Left renal cortex interstitium (tissue), 4 donors: Measurements from ENCODE around the gene VASN. TPM values are rescaled to one million over a fixed set of nuclear protein-coding genes. Genes with fewer than 3 reads are reported as not detected.
"Not testable (repeated sequence)": the region's sequence is repeated elsewhere in the genome, so short reads cannot be mapped to it uniquely, and the experiment has no call there.

ENCODE experiments used
- DNase-seq, 4 donors: peaks; one replicate each; pipeline ENCODE4 v3.0.0-alpha.2; 2013; ENCODE audit warnings: low read depth in 4 of 4, low spot score in 2 of 4, missing footprints in 1 of 4
- polyA plus RNA-seq, 4 donors: library from polyadenylated mRNA; unstranded; fragments of 120-200 nt; gene quantifications; one replicate each; pipeline ENCODE4 v1.2.1, GENCODE V29; 2013; ENCODE audit not compliant: insufficient read length in 4 of 4

VASN gene
- polyA plus RNA-seq, 4 donors, result 33.7 to 76.0 (median 60.9) TPM

DNA sequence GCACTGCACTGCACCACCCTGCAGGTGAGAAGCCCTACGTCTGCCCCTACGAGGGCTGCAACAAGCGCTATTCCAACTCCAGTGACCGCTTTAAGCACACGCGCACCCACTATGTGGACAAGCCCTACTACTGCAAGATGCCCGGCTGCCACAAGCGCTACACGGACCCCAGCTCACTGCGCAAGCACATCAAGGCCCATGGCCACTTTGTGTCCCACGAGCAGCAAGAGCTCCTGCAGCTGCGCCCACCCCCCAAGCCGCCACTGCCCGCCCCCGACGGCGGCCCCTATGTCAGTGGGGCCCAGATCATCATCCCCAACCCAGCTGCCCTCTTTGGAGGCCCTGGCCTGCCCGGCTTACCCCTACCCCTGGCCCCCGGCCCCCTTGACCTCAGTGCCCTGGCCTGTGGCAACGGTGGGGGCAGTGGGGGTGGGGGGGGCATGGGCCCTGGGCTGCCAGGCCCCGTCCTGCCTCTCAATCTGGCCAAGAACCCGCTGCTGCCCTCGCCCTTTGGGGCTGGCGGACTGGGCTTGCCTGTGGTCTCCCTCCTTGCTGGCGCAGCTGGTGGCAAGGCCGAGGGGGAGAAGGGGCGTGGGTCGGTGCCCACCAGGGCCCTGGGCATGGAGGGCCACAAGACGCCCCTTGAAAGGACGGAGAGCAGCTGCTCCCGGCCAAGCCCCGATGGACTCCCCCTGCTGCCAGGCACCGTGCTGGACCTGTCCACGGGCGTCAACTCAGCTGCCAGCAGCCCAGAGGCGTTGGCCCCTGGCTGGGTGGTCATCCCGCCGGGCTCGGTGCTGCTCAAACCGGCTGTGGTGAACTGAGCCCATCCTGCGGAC, 34.7 kb upstream of the VASN start:
- no peak for DNase-seq

DNA sequence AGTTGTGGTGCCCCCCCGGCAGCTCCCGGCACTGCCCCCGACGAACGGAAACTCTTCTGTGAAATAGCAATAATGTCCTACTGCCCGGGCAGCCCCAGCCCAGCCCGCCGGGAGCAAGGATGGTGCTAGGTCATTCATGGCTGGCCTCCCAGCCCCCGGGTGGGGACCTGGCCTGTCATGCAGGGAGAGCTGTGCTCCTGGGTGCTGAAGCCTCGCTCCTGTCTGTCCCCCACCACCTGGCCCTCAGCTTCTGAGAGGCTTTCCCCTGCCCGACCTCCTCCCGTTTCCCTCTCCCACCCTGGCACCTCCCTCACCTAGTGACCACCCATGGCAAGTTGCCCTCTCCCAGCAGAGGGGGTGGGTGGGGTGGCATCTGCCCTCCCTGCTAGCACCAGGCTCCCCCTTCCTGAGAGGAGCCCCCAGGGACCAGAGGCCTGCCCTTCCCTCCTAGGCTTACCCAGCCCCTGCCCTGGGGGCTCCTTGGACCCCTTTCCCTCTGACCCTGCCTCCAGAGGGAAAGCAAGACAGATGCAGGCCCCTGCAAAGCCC, 34.0 kb upstream of the VASN start:
- no peak for DNase-seq

DNA sequence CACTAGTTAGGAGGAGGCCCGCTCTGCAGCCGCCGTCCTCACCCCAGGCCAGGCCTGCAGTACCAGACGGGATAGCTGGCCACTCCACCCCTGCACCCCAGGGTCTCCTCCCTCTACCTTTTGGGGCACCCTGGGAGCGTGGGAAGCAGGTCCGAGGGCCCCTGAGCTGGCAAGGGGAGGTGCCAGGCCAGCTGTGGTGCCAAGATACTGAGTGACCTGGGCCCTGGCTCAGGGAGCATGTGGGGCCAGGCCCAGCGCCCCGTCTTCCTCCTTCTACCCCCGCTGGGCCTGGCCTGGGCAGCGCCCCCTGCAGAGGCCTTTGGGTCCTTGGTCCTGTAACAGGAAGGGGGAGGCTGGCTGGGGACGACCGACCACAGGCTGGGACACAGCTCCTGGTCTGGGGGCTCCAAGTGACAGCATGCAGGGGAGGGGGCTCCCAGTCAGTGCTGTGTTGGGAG, 33.5 kb upstream of the VASN start:
- DNase-seq, result no peak

DNA sequence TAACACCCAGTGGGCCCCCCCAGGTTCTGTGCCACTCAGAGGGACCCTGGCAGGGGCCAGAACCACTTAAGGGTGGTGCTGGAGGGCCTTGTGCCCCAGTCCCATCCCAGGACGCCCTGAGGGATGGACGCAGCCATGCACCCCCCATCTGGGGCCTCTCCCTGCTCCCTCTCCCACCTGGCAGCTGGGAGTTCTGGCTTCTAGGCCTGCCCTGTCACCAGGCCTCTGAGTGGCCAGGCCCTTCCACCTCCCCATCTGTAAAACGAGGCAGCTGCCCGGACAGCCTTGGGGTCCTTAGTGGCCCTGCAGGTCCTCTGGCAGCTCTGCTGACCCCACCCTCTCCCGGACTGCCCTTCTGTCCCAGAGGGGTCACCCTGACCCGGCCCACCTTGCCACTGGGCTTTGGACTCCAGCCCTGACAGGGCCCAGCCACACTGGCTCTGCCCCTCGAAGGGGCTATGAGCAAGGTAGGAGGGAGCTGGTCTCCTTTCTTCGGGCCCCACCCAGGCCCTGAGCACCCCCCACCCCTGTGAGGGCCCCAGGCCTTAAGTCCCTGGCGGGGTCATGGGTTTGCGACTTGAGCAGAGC, 32.8 kb upstream of the VASN start:
- no peak for DNase-seq

DNA sequence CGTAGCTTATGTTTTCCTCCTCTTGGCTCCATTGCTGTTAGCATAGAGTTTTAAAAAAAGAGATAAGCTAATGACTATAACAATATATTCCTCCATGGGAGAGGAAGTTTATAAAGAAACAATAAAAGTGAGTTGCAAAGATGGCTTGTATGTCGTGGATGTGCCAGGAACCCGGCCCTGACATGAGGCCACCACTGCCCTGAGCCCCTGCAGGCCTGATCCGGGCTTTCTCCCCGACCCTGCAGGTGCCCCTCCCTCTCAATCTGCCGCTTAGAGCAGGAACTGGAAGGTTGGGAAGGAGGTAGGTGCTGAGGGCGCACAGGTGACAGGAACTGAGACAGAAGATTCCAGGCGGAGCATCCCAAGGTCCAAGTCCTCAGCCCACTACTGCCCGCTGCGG, 32.2 kb upstream of the VASN start:
- no peak for DNase-seq

DNA sequence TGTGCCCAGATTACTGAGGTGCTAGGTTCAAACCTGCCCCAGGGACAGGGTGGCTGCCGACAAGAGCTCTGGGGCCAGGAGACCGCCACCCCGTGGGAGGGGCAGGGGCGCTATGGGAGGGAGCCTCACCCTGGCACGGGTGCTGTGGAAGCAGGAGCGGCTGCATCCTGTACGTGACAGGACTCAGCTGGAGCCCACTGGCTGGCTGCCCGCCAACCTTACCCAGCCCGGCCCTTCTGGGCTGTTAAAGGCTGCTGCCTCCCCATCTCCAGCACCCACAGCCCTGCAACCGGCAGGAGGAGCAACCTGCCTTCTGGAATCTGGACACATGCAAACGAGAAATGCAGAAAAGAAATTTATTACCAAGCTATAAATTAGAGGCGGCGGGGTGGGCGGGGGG, 31.7 kb upstream of the VASN start:
- no peak for DNase-seq

DNA sequence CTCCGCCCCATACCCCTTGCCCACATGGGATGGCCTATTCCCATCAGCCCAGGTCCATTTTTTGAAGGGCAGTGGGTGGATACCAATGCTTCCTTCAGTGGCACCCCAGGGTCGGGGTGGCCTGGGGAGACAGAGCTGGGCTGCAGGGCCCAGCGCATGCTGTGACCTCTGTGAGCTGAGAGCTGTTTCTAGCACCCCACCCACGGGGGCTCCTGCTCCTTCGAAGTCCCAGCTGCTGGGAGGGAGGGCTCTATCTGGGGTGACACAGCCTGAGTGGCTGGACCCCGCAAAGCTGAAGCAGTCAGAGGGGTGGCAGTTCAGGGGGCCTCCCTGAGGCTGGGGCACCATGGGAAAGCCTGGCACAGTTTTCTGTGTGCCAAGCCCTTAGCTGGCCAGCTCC, 31.2 kb upstream of the VASN start:
- no peak for DNase-seq

DNA sequence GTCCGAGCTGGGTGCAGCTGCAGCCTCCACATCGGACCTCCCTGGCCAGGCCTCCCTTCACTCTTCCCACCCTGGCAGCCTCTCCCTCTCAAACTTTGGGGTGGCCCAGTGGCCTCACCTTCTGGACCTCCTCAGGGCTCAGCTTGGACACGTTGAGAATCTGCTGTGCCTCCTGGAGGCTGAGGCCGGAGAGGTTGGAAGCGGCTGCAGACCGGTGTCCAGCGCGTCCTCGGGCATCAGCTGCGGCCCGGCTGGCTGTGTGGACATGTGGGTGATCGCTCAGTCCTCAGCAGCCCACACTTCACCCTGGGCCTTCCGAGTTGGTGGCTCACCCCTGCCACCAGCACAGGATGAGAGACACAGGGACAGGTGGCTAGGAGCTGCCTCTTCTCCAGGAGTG, 30.4 kb upstream of the VASN start:
- no peak for DNase-seq

DNA sequence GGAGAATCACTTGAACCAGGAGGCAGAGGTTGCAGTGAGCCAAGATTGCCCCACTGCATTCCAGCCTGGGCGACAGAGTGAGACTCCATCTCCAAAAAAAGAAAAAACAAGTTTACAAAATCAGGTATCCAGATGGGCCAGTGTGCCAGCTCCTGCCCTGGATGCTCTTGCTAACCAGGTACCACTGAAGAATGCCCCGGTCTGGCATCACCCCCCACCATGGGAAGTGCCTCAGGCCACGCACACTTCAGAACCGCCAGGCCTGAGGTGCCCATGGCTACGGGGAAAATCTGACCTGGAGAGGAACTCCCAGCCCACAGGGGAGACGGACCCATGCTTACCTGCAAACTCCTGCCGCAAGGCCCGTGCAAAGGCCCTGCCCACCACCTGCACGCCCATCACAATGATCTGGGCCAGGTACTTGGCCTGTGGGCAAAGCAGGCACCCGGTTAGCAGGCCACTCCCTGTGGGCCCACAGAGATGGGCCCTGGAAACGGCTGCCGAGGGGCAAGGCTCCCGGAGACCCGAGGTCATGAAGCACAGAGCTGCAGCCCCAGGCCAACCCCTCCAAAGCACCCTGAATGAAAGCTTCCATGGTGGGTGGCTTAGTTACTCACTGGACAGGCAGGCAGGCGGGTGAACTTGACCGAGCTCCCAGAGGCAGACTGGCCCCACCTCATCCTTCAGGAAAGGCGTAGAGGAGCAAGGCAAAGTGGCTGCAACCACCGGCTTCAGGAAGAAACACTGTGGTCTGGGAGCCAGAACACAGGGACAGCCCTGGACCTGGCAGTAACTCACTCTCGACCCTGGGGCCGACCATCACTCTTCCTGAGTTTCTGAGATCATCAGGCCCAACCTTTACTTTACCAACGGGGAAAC, 28.5 kb upstream of the VASN start:
- DNase-seq, result no peak

DNA sequence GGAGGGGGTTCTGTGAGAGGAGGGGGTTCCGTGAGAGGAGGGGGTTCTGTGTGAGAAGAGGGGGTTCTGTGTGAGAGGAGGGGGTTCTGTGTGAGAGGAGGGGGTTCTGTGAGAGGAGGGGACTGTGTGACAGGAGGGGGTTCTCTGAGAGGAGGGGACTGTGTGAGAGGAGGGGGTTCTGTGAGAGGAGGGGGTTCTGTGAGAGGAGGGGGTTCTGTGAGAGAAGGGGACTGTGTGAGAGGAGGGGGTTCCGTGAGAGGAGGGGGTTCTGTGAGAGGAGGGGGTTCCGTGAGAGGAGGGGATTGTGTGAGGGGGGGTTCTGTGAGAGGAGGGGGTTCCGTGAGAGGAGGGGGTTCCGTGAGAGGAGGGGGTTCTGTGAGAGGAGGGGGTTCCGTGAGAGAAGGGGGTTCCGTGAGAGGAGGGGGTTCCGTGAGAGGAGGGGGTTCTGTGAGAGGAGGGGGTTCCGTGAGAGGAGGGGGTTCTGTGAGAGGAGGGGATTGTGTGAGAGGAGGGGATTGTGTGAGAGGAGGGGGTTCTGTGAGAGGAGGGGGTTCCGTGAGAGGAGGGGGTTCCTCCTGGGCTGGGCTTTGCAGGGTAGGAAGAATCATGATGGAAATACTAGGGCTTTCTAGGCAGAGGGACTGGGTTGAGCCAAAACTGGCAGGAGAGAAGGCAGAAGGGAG, 27.2 kb upstream of the VASN start:
- not testable (repeated sequence) for DNase-seq

DNA sequence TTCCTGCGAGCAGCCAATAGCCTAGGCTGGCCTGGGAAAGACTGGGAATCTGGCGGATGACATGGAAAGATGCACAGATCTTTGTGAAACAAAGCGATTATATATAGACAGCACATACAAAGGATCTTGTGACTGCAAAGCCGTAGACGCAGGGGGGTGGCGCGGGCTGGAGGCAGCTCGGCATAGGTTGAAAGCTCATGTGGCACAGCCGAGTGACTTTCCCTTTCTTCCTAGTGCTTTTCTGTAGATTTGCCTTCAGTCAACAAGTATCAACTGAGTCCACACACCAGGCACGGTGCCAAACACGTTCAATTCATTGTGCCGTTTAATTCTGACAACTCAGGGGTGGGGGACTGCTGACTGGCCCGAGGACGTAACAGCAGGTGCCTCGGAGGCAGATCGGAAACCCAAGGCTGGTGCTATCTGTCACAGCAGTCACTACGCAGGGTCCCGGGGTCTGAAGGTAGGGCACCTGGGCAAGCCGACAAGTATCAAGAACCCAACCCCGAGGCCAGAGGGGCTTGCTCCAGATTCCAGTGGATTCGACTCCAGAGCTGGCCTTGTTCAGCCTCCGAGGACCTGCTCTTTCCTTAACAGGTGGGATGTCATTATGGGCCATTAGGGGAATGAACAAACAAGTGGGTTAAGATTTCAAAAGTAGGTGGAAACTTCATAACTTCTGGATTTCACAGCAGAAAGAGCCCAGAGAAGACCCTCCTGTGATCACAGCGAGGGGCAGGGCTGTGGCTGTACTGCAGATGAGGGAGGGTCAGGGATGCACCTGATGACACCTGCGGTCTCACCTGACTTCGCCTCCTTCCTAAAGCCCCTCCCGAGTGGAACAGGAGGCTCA, 26.4 kb upstream of the VASN start:
- no peak for DNase-seq

DNA sequence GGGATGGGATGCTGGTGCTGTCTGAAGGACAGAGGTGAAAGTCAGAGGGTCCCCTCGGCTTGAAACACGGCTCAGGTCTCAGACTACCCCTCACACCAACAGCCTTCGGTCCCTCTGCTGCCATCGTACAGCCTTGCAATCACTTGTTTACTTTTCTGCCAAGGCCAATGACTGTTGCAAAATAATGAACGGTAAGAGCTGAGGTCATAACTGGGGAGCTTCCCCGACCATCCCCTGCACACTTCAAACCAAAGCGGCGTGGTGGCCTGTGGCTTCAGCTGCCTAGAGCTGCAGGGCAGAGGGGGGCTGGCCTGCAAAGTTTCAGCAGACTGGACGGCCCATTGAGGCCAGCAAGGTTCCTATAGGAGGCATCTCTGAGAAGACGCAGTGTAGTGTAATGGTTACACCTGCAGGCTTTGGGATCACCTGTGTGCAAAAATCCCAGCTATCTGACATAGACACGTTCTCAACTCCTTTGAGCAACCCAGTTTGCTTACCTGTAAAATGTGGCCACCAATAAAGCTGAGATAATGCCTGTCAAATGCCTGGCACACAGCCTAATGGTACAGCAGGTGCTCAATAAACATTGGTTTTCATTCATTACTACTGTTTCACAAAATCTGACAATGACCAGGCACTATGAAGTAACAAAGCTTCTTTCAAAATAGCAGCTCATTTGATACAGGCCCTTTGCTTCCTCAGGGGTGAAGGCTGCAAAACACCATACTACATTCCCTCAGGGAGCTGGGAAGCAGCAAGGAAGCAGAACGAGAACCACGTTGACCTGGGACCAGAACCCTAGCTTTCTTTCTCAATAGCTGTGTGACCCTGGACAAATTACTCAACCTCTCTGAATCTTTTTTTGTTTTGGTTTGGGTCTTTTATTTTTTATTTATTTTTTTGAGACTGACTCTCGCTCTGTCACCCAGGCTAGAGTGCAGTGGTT, 25.5 kb upstream of the VASN start:
- no peak for DNase-seq

DNA sequence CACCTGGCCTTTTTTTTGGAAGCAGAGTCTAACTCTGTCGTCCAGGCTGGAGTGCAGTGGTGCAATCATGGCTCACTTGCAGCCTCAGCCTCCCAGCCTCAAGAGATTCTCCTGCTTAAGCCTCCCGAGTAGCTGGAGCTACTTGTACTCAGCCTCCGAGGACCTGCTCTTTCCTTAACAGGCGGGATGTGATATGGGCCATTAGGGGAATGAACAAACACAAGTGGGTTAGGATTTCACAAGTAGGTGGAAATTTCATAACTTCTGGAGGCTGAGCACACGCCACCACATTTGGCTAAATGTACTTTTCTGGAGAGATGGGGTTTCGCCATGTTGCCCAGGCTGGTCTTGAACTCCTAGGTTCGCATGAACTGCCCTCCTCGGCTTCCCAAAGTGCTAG, 24.6 kb upstream of the VASN start:
- DNase-seq, result no peak

DNA sequence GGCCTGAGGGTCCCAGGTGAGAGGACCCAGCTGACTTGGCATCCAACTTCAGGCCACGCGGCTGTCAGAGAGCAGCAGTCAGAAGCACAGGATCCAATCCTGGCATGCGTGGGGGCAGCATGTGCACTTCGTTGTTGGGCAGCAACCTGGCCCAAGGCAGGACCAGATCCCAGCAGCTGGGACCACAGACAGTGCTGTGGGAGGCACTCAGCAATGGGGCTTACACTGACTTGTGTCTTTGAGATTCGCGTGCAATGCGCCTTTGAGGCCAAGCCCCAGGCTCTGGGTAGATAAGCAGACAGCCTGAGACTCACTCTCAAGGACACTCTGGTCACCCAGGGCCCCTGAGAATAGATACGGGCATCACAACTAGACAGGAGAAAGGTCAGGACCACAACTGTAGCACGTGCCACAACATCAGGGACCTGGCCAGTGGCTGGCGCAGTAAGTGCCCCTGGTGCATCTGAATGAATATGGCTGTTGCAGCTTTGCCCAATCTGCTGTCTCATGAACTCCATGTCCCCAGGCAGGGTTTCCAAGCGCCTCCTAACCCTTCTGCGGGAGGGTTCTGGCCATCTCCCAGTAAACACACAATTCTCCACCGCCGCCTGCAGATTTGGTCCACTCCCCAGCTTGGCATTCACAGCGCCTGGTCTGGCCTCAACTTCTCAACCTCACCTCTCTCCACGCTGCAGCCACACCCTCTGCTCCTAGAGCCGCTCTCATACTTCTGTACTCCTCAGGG, 23.7 kb upstream of the VASN start:
- DNase-seq, result no peak

DNA sequence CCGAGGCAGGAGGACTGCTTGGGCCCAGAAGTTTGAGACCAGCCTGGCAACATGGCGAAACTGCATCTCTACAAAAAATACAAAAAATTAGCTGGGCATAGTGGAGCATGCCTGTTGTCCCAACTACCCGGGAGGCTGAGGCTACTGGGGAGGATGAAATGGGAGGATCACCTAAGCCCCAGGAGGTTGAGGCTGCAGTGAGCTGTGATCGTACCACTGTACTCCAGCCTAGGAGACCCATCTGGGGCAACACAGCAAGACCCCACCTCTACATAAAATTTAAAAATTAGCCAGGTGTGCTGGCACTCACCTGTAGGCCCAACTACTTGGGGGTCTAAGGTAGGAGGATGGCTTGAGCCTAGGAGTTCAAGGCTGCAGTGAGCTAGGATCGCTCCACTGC, 22.3 kb upstream of the VASN start:
- DNase-seq, result no peak

DNA sequence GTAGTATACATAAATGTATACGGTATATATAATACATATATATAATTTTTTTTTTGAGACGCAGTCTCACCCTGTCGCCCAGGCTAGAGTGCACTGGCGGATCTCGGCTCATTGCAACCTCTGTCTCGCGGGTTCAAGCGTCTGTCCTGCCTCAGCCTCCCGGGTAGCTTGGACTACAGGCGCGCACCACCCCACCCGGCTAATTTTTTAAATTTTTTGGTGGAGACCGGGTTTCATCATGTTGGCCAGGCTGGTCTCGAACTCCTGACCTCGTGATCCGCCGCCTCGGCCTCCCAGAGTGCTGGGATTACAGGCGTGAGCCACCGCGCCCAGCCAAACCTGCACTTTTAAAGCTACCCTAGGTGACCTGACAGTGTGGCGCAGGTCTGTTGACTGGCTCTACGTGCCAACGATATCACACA, 21.3 kb upstream of the VASN start:
- DNase-seq, result no peak

DNA sequence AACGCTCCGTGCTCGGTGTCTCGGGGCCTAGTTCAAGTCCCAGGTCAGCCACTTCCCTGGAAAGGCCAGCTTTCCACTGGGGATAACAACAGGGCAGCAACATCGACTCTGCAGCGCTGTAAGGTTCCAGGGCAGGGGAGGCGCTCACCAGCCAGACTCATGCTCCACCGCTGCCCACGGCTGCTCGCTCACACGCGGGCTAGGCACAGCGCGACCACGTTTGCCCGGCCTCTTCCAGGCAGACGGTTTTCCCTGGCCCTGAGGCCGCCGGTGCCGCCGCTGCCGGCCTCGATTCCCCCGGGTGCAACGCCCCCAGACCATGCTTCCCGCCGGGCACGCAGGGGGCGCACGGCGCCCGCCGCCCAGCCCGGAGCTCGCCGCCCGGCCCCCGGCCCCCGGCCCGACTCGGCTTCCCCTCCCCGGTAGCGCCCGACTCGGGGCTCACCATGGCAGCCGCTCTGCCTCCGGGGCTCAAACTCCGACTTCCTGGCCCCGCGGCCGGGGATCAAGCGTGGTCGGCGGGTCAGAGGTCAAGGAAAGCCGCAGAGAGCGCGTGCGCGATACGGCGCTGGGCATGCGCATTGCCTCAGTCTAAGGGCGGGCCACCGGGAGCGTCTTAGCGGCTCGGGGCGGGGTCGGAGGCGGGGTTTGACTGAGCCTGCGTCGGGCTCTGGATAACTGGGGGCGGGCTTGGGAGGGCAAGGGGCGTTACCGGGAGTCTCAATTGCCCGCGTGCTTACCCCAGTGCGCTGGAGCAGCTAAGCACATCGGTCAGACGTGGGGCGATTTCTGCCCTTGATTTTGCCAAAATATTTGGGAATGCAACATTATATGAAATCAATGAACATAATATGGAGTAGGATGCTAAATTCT, 20.6 kb upstream of the VASN start, which contains the start of gene PAM16:
TSS of gene PAM16 (minus strand) at position 535 of the 873 bp plus-strand sequence. CDS start at position 448, 87 bp downstream.
- peak in 3 of 4 donors; percentile 82 to 91 (median 86) for DNase-seq
